Skeletal muscle satellite cell (primary cell): ENCODE results near the gene INO80B.

ENCODE experiments used
- H3K27me3 ChIP-seq: 2 replicates; pipeline ENCODE4 v1.7.0; 2013; ENCODE audit warnings: low read length; ENCODE audit not compliant: control insufficient read depth, insufficient read depth
- H3K36me3 ChIP-seq: 2 replicates; pipeline ENCODE4 v1.7.0; 2013; ENCODE audit warnings: mild to moderate bottlenecking, control low read depth, low read length; ENCODE audit not compliant: insufficient read depth
- H3K4me1 ChIP-seq: 2 replicates; pipeline ENCODE4 v1.7.0; 2013; ENCODE audit warnings: low read length; ENCODE audit not compliant: control insufficient read depth, insufficient read depth
- H3K4me2 ChIP-seq: 2 replicates; pipeline ENCODE4 v1.7.0; 2013; ENCODE audit warnings: mild to moderate bottlenecking, low read length
- H3K4me3 ChIP-seq: 2 replicates; pipeline ENCODE4 v1.7.0; 2013; ENCODE audit warnings: low read length
- H3K9ac ChIP-seq: 2 replicates; pipeline ENCODE4 v1.7.0; 2013; ENCODE audit warnings: mild to moderate bottlenecking, low read depth, low read length, moderate library complexity
- H3K9me3 ChIP-seq: replicated peaks from 2 replicates; pipeline ENCODE4 v1.7.0; 2013; ENCODE audit warnings: mild to moderate bottlenecking, control low read depth, low read length

Gene INO80B

DNA sequence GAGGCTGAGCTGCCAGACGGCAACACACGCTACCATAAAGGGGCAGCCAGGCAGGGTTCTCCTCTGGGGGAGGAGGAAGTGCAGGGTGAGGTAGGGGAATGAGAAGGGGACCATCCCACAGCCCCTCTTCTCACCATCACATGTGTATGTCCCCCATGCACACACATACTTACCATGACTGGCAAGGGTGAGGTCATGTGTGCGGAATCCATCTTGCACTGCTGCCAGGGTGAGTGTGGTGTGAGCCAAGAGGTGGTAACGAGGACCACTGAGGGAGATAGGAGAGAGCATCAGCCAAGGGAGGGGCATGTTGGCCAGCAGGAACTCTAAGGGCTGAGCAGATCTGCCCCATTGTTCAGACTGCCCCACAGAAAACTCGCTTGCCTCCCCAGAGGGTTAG, 26.2 kb upstream of the INO80B start:
- Histone ChIP-seq H3K4me3 (no peak overlapping the region), H3K27me3 (no peaks in the 10 kb centered on the region), H3K9me3 (no peaks in the 10 kb centered on the region), H3K36me3 (peaks cover 69% of the 10 kb centered on the region), H3K4me1 (peaks cover 11% of the 10 kb centered on the region), H3K9ac (no peak overlapping the region), H3K4me2 (no peak overlapping the region)

DNA sequence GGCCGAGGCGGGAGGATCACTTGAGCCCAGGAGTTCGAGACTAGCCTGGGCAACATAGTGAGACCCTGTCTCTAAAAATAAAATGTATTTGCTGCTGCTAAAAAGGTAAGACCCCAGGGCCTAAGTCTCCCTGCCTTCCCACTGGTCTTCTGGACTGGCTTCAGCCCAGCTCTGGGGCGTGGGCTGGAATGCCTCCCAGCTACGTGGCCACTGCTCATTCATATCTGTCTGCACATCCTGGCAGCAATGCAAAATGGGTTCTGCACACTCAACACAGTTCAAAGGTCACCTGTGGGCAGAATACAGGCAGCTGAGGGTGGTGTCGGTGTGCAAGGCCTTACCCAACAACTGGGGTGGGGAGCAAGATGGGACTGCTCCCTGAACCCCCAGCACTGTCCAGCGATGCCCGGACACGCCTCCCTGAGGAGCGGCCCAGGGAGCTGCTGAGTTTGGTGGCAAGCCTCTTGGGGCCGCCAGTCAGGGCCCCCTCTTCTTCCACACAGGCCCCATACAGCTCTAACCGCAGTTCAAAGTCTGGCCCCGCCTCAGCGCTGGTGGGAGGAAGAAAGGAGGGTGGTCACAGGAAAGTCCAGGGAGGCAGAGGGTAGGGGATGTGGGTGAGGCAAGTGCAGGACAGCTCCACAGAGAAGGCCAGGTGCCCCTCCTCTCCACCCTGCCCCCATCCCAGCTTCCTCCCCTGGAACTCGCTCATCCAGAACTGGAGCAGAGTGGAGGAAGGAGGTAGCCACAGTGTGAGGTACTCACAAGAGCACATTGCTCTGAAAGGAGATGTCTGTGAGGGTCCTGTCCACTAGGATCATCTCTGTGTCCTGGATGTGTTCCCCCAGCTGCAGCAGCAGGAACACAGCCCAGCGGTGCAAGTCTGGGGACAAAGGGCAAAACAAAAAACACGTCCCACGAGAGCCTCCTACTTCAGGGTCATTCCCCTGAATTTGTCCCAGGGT, 25.1 kb upstream of the INO80B start:
- peaks cover 64% of the 10 kb centered on the region for H3K36me3 ChIP-seq
- peaks cover 6% of the 10 kb centered on the region for H3K4me1 ChIP-seq
- no peaks in the 10 kb centered on the region for H3K9me3 ChIP-seq
- no peak overlapping the region for H3K4me2 ChIP-seq
- no peak overlapping the region for H3K4me3 ChIP-seq
- no peak overlapping the region for H3K9ac ChIP-seq
- H3K27me3 ChIP-seq = no peaks in the 10 kb centered on the region

DNA sequence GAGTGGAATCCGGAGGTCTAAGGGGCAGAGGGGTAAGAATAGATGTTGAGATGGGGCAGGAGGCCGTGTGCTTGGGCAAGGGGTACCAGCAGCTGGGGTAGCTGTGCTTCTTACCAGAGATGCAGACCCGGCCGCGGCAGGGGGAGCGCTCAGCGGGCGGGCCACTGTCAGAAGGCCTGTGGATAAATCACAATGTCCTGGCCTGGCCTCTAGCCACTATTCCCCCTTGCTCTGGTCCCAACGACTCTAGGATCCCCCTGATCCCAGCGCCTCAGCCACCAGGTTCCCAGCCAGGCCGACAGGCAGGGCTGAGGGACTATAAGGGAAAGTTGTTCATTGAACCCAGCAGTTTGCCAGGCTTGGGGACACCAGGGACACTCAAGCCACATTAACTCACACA, 24.4 kb upstream of the INO80B start:
- Histone ChIP-seq H3K4me2 (no peak overlapping the region), H3K36me3 (peaks cover 56% of the 10 kb centered on the region), H3K27me3 (no peaks in the 10 kb centered on the region), H3K4me1 (peaks cover under 1% of the 10 kb centered on the region), H3K9me3 (no peaks in the 10 kb centered on the region), H3K4me3 (no peak overlapping the region), H3K9ac (no peak overlapping the region)

DNA sequence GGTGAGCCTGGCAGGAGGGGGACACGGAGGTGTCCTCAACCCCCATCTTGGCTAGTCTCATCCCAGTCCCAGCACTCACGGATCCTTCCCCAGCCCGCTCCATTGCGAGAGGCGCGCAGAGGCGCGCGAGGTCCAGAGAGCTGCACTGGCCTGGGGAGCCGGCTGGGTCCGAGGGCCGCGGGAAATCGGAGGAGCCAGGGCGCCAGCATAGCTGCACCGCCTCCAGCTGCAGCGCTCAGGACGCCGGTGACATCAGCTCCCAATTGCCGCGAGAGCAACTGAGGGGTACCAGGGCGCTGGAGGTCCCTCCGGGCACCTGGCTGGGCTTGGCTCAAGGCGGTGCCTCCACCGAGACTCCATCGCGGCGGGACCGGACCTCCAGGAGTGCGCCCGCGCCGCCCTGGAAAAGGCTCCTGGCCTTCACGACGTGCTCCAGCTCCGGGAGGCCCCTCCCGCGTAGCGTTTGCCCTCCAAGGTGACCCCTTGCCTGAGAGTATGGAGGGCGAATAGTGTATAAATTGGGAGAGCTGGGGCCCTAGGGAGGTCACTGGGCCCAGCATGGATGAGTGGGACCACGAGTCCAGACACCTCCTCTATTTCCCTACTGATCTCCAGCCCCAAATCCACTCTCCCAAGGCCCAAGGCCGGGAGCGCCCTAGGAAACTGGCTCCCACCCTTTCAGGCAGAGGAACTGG, 18.6 kb upstream of the INO80B start:
- H3K4me1 ChIP-seq = peaks cover 47% of the 10 kb centered on the region
- H3K27me3 ChIP-seq = no peaks in the 10 kb centered on the region
- H3K4me3 ChIP-seq = peak overlapping the region; percentile 30
- H3K4me2 ChIP-seq = peak overlapping the region; percentile 66
- H3K9ac ChIP-seq = peak overlapping the region; percentile 31
- H3K9me3 ChIP-seq = no peaks in the 10 kb centered on the region
- H3K36me3 ChIP-seq = peaks cover 11% of the 10 kb centered on the region

DNA sequence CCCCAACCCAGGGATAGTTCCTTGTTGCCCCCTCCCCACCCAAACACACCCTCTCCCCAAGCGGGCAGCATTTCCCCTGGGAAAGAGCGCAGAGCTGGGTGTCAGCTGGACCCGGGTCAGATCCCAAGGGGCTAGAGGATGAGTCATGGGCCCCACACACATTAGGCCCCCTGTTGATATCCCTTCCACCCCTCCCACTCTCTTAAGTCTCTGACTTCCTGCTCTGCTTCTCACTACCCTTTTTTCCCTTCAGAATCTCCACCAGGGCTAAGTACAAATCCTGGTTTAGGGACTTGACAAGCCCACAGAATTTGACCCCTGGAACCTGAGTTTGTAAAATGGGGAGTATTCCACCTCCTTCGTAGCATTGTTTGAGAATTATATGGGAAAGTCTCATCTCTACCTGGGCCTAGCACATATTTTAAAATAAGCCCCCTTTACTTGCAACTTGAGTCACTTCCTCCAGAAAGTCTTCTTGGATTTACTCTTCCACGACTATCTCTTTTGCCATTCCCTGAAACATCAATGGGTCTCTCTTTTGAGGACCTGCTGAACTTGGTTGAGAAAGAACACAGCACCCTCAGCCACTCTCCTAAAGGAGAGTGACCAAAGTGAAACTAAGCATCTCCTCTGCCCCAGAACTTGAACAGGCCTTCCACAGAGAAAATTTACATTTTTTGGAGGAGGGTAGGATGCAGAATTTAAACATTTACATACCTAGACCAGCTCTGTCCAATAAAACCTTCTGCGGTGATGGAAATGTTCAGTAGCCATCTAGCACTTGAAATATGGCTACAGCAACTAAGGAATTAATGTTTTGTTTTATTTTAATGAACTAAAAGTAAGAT, 17.8 kb upstream of the INO80B start:
- no peaks in the 10 kb centered on the region for H3K9me3 ChIP-seq
- peaks cover 8% of the 10 kb centered on the region for H3K27me3 ChIP-seq
- H3K9ac ChIP-seq = peak overlapping the region; percentile 31
- peaks cover 3% of the 10 kb centered on the region for H3K36me3 ChIP-seq
- H3K4me3 ChIP-seq = peak overlapping the region; percentile 30
- H3K4me1 ChIP-seq = peaks cover 53% of the 10 kb centered on the region
- peak overlapping the region; percentile 66 for H3K4me2 ChIP-seq

DNA sequence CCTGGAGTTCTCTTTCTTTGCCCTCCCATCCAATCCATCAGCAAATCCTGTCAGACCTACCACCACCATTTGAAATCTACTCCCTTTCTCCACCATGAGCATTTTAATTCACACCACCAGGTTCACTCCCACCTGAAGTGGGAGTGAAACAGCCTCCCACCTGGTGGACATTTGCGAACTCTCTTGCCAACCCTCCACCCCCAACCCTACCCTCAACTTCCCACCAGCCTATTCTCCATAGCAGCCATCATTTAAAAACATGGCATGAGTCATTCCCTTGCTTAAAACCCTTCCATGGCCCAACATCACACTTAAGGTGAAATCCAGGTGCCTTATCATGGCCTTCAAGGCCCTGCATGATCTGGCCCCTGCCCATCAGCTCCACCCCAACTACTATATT, 16.6 kb upstream of the INO80B start:
- H3K36me3 ChIP-seq = no peaks in the 10 kb centered on the region
- peaks cover 53% of the 10 kb centered on the region for H3K4me1 ChIP-seq
- H3K4me3 ChIP-seq = peak overlapping the region; percentile 8

DNA sequence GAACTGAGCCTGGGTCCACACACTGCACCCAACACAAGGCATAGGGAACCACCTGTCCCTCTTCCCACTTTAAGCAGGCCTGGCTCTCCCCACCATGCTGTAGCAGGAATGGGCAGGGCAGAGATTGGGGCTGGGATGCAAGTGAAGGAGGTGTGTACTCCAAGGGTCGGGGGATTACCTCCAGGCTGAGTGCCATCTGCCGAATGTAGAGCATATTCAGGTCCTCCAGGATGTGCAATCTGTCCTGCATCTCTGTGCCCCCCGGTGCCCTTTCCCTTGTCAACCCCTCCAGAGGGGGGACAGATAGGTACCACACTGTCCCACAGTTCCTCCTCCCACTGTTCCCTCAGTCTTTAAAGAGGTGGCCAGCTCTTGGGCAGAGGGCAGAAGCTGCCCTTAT, 15.5 kb upstream of the INO80B start:
- peak overlapping the region; percentile 84 for H3K9ac ChIP-seq
- peak overlapping the region; percentile 97 for H3K4me2 ChIP-seq
- H3K4me1 ChIP-seq = peaks cover 59% of the 10 kb centered on the region
- H3K9me3 ChIP-seq = no peaks in the 10 kb centered on the region
- no peaks in the 10 kb centered on the region for H3K36me3 ChIP-seq
- H3K27me3 ChIP-seq = peaks cover 11% of the 10 kb centered on the region
- peak overlapping the region; percentile 74 for H3K4me3 ChIP-seq

More for the DNA sequence above, 16.6 kb upstream of the INO80B start:
- H3K9ac ChIP-seq = no peak overlapping the region
- H3K27me3 ChIP-seq = peaks cover 11% of the 10 kb centered on the region
- no peaks in the 10 kb centered on the region for H3K9me3 ChIP-seq
- peak overlapping the region; percentile 97 for H3K4me2 ChIP-seq

DNA sequence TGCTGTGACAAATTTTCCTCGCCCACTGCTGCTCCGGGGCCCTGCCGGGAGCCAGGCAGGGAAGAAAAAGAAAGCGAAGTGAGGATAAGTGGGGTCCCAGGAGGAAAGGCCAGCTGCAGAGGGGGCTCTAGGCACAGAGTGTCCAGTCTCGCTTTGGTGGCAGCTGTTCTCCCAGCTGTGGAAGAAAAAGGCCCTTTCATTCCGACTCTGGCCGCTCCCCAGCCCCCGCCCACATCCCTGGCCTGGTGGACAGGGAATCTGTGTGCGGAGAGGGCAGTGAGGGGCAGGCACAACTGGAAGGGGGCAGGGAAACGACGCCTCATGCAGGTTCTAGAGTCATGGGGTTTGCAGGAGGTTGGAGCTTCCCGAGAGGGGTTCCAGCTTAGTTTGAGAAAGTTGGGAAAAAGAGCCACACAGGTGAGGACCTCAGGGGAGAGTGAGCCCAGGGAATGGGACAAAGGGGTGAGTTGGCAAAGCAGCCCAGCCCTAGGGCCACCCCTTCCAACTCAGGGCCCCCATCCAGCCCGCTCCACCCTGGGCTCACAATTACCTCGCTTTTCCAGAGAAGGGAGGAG, 15.0 kb upstream of the INO80B start:
- H3K9ac ChIP-seq = peak overlapping the region; percentile 84
- peaks cover 15% of the 10 kb centered on the region for H3K27me3 ChIP-seq
- H3K36me3 ChIP-seq = no peaks in the 10 kb centered on the region

DNA sequence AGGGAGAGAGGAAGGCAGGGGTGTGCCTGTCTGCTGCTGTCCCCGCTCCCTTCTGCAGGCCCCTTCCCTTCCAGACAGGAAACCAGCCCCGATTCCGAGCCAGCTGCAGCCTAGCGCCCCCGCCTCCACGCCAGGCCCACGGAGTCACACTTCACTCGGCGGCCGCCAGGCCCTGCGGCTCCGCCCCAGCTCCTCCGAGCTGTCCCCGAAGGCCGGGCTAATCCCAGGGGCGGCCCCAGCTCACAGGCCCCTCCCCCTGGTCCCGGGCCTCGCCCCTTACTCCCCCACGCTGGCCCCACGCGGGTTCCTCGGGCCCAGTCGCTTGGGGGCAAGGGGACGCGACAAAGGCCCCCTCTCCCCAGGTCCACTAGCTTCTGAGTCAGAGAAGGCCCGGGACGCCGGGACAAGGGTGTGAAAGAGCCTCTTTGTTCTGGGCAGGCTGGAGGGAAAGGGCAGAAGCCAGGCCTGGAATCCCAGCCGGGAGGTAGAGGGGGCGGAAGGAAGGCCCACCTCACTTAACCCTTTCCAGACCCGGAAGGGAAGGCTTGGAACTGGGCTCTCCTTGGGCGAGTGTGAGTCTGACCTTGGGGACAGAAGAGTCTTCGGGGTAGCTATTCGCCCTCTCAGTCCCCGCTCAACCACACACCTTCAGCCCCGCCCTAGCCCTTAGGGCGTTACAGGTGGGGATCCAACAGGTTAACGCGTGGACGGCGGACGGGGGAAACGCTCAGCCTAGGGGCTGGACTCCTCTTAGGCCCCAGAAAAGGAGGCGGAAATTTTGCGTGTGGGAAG, 14.3 kb upstream of the INO80B start:
- no peaks in the 10 kb centered on the region for H3K9me3 ChIP-seq
- H3K27me3 ChIP-seq = peaks cover 19% of the 10 kb centered on the region
- H3K9ac ChIP-seq = peak overlapping the region; percentile 84

More for the DNA sequence above, 15.0 kb upstream of the INO80B start:
- H3K9me3 ChIP-seq = no peaks in the 10 kb centered on the region
- peak overlapping the region; percentile 97 for H3K4me2 ChIP-seq
- H3K4me3 ChIP-seq = peak overlapping the region; percentile 74
- H3K4me1 ChIP-seq = peaks cover 62% of the 10 kb centered on the region

DNA sequence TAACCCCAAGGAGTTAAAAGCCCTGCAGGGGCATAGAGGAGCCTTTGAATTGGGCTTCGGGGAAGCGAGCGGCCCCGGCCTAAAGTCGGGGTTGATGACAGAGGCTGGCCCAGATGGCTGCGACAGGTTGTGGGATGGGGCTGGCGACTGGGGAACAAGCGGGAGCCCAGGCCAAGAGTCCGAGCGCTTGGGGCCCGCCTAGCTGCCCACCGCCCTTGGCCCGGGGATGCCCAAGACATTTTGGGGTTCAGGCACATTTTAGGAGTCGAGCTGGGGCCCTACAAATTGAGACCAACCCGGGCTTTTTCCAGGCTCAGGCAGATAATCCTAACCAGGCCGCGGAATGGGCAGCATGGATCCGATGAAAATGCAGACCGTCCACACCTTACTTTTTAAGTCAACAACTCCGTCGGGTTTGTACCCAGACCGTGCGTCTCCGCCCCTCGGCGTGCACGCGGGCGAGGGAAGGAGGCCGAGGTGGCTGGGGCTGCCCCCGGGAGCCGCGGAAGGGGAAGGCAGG, 13.7 kb upstream of the INO80B start:
- H3K4me3 ChIP-seq = peak overlapping the region; percentile 74

More for the DNA sequence above, 14.3 kb upstream of the INO80B start:
- Histone ChIP-seq H3K4me1 (peaks cover 62% of the 10 kb centered on the region), H3K4me2 (peak overlapping the region; percentile 97), H3K4me3 (peak overlapping the region; percentile 74), H3K36me3 (no peaks in the 10 kb centered on the region)

More for the DNA sequence above, 13.7 kb upstream of the INO80B start:
- Histone ChIP-seq H3K4me1 (peaks cover 59% of the 10 kb centered on the region), H3K4me2 (peak overlapping the region; percentile 97), H3K9me3 (no peaks in the 10 kb centered on the region), H3K36me3 (no peaks in the 10 kb centered on the region), H3K27me3 (peaks cover 19% of the 10 kb centered on the region), H3K9ac (peak overlapping the region; percentile 84)
